Adipose tissue (tissue), 3 donors: ENCODE data around the gene SLC35F3. TPM values are rescaled to one million over a fixed set of nuclear protein-coding genes. Genes with fewer than 3 reads are reported as not detected.
"Not testable (repeated sequence)": the region's sequence is repeated elsewhere in the genome, so short reads cannot be mapped to it uniquely, and the experiment has no call there.

Source experiments
- H3K27ac ChIP-seq: one replicate; pipeline ENCODE4 v1.5.1; 2013; ENCODE audit warnings: low read depth, low read length
- WGBS, 3 donors: extraction: QIAGEN DNeasy Blood & Tissue Kit; methylation state at CpG; one replicate each; pipeline ENCODE4 v1.1.7; 2013; 5-methylcytosine and 5-hydroxymethylcytosine counted together
- polyA plus RNA-seq, 3 donors: library from polyadenylated mRNA; stranded (reverse); fragments of 200-250 nt; gene quantifications; one replicate each; pipeline ENCODE4 v1.2.3, GENCODE V29; 2013
- donor health status: healthy with polysubstance abuse.
- donor health status: Bipolar disorder and iron deficiency.
- donor health status: healthy.

Gene SLC35F3
- polyA plus RNA-seq, result 1 to 10 TPM in 1 of 3 donors, under 1 TPM in 1, not detected in 1; 0.03 to 4.0 TPM

DNA sequence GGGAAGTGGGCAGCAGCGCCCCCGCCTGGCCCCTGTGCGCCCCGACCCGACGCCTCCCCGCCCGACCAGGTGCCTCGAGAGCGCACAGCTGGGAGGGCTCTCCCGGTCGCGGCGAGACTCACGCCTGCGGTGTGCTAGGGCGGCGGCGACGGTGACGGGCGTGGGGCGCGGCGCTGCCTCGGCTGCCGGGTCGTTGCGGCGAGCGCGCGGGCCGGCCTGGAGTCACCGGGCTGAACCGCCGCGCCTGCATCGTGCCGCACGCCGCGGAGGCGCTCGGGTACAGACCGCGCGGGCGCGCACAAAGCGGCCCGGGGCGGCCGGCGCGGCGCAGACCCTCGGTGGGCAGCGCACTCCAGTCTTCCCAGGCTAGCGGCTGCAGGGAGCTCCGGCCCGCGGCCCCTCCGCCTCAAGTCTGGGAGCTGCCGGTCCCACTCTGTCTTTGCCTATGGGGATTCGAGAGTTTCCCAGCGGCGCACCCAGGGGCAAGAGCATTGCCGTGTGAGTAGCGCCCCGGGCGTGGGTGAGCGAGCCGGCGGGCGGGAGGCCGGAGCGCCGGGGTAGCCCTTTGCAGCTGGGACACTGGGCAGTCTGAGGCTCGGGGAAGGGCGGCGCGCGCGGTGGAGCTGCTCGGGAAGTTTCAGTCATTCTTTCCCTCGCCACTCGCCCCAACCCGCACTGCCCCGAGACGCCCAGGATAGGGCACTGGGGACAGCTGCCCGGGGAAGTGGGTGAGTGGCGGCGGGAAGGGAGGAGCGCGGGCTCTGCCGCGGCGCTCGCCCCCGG is at the start of gene SLC35F3:
Gene SLC35F3 (plus strand): TSS at position 44 of the 783 bp plus-strand sequence.
- WGBS, 3 donors, result 1 to 2% (median 1%) methylated on average over 74 to 101 of the region's 101 CpGs
- no peak within 1 kb of the TSS for H3K27ac ChIP-seq

DNA sequence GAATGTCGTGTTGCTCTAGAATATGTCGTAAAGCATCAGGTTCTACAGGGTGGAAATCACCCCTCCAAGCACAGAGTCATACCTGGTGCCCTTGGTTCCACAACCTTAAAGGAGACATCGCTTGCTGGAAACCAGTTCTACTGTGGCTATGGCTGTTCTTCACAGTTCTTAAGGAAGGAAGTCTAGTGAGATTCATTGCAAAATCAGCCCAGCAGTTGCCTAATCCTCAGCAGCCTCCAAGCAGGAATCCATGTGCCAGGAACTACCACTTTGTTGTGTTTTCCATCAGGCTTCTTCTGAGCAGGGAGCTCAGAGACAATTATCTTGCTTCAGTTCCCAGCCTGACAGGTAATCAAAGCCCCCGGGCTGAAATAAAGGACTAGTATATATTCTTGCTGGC is 45.0 kb upstream of the SLC35F3 start:
- no peak overlapping the region for H3K27ac ChIP-seq
- 71 to 79% (median 72%) methylated on average over 4 of the region's 4 CpGs for WGBS, 3 donors

DNA sequence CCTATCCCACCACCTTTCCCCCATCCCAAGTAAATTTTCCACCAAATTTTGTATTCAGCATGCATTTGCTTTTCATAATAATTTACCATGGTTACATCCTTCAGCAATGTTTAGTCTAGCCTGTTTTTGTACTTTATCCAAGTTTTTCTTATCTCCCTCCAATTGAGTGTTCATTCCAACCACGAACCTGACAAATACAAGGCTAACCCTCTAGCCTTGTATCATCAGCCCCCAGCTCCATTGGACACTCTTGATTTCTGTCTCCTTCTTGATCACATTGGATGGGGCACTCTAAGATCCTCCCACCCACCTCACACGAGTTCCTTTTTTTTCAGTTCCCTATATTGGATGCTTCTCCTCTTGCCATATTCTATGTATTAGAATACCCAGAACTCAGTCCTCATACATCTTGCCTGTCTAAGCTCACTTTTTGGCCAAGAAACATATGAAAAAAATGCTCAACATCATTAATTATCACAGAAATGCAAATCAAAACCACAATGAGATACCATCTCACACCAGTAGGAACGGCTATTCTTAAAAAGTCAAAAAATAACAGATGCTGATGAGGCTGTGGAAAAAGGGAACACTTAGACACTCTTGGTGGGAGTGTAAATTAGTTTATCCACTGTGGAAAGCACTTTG is 40.5 kb upstream of the SLC35F3 start:
- no peak overlapping the region for H3K27ac ChIP-seq
- WGBS, 3 donors, result 51 to 59% (median 58%) methylated on average over 3 of the region's 3 CpGs

DNA sequence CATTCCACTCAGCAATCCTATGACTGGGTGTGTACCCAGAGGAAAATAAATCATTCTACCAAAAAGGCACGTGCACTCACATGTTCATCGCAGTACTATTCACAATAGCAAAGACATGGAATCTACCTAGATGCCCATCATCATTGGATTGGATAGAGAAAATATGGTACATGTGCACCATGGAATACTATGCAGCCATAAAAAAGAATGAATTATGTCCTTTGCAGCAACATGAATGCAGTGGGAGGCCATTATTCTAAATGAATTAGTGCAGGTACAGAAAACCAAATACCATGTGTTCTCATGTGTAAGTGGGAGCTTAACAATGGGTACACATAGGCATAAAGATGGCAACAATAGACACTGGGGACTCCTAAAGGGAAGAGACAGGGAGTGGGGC is 39.9 kb upstream of the SLC35F3 start:
- H3K27ac ChIP-seq, result no peak overlapping the region
- 90 to 97% (median 93%) methylated on average over 2 of the region's 2 CpGs for WGBS, 3 donors

DNA sequence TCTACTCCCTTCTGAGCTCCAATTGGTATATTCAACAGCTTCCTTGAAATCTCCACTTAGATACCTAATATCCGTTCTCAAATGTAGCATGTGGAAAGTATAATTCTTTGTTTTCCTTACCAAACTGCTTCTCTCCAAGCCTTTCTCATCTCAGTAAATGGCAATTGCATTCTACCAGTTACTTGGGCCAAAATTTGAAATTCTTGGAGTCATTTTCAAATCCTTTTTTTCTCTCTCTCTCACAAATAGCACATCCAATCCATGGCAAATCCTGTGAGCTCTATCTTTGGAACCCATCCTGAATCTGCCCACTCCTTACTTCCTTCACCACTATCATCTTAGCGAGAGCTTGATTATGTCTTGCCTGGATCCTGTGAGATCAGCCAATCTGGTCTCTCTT is 39.3 kb upstream of the SLC35F3 start:
- 58 to 96% (median 64%) methylated on average over 2 of the region's 2 CpGs for WGBS, 3 donors
- H3K27ac ChIP-seq, result no peak overlapping the region

DNA sequence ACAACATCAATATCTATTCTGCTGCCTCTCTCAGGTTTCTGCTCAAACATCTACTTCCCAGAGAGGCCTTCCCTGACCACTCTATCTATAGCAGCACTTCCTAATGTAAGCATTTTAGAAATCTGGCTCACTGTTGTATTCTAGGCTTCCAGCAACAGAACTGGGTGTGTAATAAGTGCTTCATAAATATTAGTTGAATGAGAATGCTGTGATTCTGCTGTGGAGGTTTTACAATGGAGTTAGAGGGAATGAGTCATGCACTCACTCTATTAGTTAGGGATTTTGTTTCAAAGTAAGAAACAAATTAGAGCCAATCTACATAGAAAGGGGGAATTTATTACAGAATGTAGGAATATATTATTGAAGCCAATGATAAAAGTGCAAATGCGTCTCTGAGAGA is 38.6 kb upstream of the SLC35F3 start:
- no peak overlapping the region for H3K27ac ChIP-seq
- 77 to 92% (median 91%) methylated on average over 1 of the region's 1 CpG for WGBS, 3 donors

DNA sequence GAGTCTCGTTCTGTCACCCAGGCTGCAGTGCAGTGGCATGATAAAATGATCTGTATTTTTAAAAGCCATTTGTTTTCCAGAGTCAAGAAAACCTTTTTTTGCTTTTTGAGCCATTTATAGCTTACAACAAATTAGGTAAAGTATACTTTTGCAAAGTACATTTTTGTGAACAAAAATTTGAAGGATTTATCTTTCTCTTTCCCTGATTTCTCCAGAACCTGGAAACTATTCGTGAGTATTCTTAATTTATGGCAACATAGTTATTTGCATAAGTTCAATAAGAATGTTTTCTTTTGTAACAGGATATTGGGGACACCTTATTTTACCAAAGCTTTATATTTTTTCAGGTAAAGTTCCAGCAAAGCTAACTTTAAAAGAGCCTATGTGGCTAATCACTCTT is 37.4 kb upstream of the SLC35F3 start:
- WGBS, 3 donors, result 71 to 83% (median 78%) methylated on average over 2 of the region's 2 CpGs
- H3K27ac ChIP-seq, result no peak overlapping the region

DNA sequence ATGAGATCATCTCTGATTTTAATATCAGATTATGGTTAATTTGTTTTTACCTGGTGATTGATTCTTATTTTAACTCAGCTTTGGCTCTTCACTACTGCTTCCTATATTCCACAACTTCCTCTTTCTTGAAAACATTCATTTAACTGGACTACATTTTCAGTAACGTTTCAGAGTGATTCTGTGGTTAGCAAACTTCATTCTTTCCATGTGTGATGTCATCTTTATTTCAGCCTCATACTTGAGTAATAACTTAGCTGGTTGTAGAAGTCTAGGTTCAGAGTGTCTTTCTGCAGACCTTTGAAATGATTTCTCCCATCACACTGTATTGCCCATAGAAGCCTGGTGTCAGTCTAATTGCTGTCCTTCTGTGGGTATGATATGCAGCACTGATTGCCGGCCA is 36.0 kb upstream of the SLC35F3 start:
- H3K27ac ChIP-seq, result no peak overlapping the region
- WGBS, 3 donors, result 56 to 58% (median 56%) methylated on average over 2 of the region's 2 CpGs

DNA sequence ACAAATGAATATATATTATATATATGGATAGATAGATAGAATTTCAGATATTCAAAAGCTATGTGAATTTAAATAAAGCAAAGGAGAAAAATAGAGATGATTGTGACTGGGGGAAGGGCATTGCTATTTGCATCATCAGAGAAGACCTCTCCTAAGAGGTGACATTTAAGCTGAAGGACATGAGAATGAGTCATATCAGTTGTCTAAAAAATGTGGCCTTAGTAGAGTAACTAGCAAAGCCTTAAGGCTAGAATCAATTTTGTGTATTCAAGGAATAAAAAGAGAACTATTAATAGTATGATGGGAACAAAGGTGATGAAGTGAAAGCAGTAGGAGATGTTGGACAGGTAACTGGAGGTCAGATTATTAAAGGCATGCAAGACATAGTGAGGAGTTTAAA is 34.8 kb upstream of the SLC35F3 start:
- no peak overlapping the region for H3K27ac ChIP-seq

DNA sequence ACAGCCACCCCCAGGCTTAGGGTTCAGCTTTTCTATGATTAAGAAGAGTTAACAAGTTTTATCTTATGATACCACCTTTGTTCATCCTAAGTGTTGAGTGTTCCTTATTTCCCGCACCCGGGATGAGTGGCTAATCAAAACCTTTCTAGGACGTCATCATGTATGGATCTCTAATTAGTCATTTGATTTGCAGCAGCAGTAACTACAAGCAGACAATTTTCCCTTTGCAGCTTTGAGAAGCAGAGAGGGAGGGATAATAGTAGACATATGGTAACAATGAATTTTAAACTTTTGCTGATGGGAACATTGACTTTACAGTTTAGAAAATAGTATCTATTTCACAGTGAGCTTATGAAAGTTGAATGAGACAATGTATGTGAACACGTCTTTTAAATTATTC is 30.8 kb upstream of the SLC35F3 start:
- 67 to 87% (median 86%) methylated on average over 4 of the region's 4 CpGs for WGBS, 3 donors
- H3K27ac ChIP-seq, result no peak overlapping the region

DNA sequence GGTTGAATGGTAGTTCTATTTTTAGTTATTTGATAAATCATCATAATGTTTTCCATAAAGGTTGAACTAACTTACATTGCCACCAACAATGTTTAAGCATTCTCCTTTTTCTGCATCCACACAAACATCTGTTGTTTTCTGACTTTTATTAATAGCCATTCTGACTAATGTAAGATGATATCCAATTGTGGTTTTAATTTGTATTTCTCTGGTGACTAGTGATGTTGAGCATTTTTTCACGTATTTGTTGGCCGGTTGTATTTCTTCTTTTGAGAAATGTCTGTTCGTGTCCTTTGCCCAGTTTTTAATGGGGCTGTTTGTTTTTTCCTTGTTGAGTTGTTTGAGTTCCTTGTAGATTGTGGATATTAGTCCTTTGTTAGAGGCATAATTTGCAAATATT is 24.6 kb upstream of the SLC35F3 start:
- 74 to 92% (median 87%) methylated on average over 3 of the region's 3 CpGs for WGBS, 3 donors
- no peak overlapping the region for H3K27ac ChIP-seq

DNA sequence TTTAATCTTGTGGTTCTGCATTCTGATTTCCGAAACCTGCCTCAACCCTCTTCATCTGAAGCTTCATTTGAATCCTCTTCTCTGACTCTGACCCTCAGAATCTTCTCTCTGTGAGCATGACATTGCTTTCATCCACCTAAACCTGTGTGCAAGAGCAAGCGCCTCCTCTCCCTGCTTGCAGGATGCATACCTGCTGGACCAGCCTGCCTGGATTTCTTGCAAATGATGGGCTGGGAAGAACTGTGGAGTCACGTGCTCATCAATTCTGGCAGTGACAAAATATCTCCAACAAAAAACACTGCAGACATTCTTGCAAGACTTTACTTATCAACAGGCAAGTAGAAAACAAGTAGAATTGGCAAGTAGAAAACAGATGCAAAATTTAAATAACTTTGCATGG is 20.8 kb upstream of the SLC35F3 start:
- WGBS, 3 donors, result 41 to 54% (median 48%) methylated on average over 3 of the region's 3 CpGs
- H3K27ac ChIP-seq, result no peak overlapping the region

DNA sequence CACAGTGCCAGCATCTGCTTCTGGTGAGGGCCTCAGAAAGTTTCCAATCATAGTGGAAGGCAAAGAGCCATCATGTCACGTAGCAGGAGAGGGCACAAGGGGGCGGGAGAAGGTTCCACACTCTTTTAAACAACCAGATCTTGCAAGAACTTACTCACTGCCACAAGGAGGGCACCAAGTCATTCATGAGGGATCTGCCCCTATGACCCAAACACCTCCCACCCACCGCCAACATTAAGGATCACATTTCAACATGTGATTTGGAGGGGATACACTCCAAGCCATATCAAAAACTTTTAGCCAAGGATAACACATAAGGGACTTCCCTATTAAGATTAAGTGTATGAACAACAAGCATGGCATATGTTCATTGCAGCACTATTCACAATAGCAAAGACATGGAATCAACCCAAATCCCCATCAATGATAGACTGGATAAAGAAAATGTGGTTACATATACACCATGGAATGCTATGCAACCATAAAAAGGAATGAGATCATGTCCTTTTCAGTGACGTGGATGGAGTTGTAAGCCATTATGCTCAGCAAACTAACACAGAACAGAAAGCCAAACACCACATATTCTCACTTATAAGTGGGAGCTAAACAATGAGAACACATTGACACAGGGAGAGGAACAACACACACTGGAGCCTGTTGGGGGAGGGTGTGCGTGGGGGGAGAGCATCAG is 19.9 kb upstream of the SLC35F3 start:
- H3K27ac ChIP-seq, result no peak overlapping the region
- 59 to 70% (median 64%) methylated on average over 5 of the region's 5 CpGs for WGBS, 3 donors

DNA sequence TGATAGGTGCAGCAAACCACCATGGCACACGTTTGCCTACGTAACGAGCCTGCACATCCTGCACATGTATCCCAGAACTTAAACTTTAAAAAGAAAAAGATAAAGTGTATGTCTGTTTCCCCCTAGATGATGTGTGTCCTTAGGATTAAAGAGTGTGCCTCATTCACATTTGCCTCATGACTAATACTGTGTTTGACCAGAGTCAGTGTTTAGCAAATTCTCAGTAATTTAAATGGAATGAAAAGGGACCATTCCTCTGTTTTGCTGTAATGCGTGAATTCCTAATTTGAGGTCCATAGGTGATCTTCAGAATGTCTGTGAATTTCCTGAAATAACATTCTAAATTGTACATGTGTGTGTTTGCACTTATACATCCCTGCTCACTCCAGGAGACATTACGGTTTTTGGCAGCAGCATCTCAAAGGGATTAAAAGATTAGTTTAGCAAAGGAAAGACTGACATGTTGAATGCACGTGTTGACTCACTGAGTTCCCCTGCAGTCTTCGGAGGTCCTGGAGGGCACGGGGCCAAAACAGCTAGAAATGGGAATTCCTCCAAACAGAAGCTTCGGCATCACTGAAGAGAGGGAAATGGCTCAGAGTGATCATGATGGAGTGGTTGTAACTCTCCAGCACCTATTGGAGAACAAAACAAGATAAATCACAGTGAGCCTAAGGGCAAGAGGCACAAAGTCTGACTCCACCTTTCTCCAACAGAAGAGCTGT is 19.1 kb upstream of the SLC35F3 start:
- 55 to 56% (median 56%) methylated on average over 9 of the region's 9 CpGs for WGBS, 3 donors
- H3K27ac ChIP-seq, result no peak overlapping the region

DNA sequence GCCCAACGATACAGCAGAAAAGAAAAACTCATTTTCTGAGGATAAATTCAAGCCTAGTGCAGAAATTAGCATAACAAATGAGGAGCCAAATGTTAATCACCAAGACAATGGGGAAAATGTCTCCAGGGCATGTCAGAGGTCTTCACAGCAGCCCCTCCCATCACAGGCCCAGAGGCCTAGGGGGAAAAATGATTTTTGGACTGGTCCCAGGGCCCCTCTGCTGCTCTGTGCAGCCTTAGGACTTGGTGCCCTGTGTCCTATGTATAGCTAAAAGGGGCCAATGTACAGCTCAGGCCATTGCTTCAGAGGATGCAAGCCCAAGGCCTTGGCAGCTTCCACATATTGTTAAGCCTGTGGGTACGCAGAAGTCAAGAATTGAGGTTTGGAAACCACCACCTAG is 13.3 kb upstream of the SLC35F3 start:
- WGBS, 3 donors, result 66 to 81% (median 74%) methylated on average over 2 of the region's 2 CpGs
- not testable (repeated sequence) for H3K27ac ChIP-seq

DNA sequence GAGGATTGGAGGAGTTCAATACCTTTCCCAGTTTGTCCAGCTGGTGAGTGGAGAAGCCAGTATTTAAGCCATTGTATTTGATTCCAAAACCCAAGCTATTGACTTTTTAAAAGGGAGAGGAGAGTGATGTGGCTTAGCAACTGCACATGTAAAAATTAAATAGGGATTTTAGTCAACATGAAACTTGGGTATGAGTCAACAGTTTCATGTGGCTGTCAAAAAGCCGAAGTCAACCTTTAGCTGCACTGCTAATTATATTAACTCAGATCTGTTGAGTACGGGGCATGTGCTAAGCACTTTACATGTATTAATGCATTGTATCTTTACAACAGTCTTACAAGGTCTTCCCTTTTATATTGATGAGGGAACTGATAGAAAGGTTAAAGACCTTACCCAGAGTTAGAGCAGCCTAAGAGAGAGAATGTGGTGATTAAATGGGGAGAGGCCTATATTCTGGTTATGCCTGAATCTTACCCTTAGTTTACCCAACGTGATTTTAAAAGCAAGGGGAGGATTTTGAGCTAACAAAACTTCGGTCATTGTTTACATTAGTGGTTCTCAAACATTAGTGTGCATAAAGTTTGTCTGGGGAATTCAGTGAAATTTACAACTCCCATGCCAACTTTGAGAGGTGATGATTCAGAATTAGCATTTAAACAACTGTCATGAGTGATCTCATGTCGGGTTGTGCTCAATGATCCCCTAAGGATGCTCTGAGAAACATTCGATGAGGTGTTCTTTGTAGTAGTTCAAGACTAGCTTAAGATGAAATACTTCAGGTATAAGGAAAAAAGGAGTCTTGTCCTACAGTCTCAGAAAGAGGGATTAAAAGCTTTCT is 6.9 kb upstream of the SLC35F3 start:
- H3K27ac ChIP-seq, result no peak overlapping the region
- WGBS, 3 donors, result 62 to 69% (median 63%) methylated on average over 6 of the region's 6 CpGs

DNA sequence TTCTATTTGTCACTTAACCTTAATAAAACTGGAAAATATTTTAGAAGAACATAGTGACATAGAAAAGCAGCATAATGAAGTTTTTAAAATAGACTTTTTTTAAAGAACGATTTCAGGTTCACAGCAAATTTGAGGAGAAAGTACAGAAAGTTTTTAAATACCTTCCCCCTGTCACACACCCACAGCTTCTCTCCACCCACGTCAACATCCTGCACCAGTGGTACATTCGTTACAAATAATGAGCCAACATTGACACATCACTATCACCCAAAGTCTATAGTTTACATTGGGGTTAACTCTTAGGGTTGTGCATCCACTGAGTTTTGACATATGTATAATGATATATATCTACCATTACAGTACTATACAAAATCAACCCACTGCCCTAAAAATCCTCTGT is 3.0 kb upstream of the SLC35F3 start:
- WGBS, 3 donors, result 54 to 62% (median 60%) methylated on average over 3 of the region's 3 CpGs
- H3K27ac ChIP-seq, result no peak overlapping the region

DNA sequence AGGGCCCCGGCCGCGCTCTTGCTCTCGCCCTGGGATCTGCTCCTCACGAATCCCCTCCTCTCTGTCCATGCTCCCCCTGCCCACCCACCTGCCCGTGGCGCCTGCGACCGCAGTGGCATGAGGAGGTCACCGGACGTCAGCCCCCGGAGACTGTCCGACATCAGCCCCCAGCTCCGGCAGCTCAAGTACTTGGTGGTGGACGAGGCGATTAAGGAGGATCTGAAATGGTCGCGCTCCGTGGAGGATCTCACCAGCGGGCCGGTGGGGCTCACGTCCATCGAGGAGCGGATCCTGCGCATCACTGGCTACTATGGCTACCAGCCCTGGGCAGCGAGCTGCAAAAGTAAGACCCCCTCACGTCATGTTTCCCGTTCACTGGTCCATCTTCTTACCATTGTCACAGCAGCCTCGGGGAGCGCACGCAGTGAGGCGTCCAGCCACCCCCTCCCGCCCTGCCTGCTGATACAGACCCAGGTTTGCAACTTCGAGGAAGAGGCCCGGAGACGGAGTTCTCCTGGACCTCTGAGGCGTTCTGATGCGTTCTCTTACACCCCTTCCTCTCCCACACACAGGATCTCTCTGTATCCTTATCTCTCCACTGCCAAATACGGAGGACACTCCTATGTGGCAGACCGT is 1.1 kb downstream of the SLC35F3 start:
- 5 to 9% (median 6%) methylated on average over 34 to 40 of the region's 40 CpGs for WGBS, 3 donors
- no peak overlapping the region for H3K27ac ChIP-seq
